ENCODE data around the gene PRKAG2. TPM values are rescaled to one million over a fixed set of nuclear protein-coding genes. Genes with fewer than 3 reads are reported as not detected.

The PRKAG2 gene
- total and polyA plus RNA-seq, 4 donors: 3.6 to 25.1 (median 16.8) TPM

DNA sequence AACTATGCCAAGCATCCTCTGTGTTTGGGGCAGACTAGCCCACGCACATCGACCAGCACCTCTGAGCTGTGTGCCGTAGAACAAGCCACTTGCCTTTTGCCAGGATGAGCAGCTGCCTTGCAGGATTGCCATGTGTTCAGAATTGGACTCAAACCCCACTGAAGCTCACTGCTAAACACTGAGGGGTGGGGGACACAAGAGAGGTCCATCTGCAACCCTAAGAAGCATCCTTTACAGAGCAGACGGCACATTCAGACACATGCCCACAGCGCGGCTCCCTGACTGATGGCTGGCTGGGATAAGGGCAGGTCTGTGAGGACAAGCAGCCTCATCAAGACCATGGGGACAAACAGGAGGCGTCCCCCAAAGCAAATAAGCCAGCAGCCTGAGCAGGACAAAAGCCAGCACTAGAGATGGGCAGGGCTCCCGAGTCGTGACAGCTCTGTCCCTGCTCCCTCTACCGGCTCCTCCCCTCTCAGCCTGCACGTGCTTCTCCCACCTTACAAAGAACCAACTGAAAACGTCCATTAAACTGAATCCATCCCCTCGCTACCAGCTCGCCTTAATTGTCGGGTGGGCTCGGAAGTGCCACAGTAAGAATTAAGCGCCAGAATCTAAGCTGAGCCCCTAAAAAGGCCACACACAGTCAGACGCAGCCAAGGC, 114.2 kb downstream of the PRKAG2 start:
- no peaks in the 10 kb centered on the region for H3K9me3 ChIP-seq (ENCODE audit: control insufficient read depth in 4 of 4, low read length in 3 of 4)

DNA sequence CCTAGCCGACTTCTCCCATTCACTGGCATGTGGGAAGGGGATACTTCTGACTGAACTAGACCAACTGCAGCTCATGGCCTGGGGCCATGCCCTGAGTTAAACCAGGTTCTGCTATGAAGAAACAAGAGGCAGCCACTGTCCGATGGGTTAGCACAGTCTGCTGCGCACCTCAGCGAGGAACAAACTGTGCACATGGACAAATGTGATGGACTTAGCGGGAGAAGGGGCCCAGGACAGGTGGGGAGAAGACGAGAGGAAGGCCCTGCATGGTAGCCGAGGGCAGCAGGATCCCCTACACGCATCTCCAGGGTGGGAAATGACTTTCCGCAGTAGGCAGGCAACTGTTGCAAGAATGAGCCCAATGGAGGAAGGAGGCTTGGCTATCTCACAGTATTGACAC, 115.0 kb downstream of the PRKAG2 start:
- TF ChIP-seq, protein P1, sequence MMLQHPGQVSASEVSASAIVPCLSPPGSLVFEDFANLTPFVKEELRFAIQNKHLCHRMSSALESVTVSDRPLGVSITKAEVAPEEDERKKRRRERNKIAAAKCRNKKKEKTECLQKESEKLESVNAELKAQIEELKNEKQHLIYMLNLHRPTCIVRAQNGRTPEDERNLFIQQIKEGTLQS (IDR thresholded peaks at IDR 0.05): no peak
- TF ChIP-seq RXRA (IDR thresholded peaks at IDR 0.05): no peak
- WGBS: 97% methylated on average over 9 of the region's 9 CpGs
- no peak for DNase-seq (ENCODE audit: low spot score)
- no peak overlapping the region for H3K4me3 ChIP-seq (ENCODE audit: low read depth in 1 of 3, low read length in 3 of 3)
- peaks cover 0 to 2% (median under 1%) of the 10 kb centered on the region in 4 donors for H3K4me1 ChIP-seq (ENCODE audit: control insufficient read depth in 4 of 4, insufficient read depth in 4 of 4, low read length in 3 of 4)
- no peaks in the 10 kb centered on the region for H3K9me3 ChIP-seq (ENCODE audit: control insufficient read depth in 4 of 4, low read length in 3 of 4)
- no peak overlapping the region for H3K27ac ChIP-seq (ENCODE audit: low read depth in 1 of 2, low read length in 2 of 2)
- H3K27me3 ChIP-seq (ENCODE audit: control insufficient read depth in 4 of 4, insufficient read depth in 4 of 4, low read length in 3 of 4): no peaks in the 10 kb centered on the region
- no peak overlapping the region for H3K9ac ChIP-seq (ENCODE audit: low read depth in 1 of 2, low read length in 2 of 2)
- H3K36me3 ChIP-seq (ENCODE audit: control insufficient read depth in 4 of 4, insufficient read depth in 3 of 4, low read depth in 1 of 4, low read length in 3 of 4): peaks cover 0 to 8% (median 5%) of the 10 kb centered on the region in 4 donors

More for the DNA sequence above, 114.2 kb downstream of the PRKAG2 start:
- no peak overlapping the region for H3K27ac ChIP-seq (ENCODE audit: low read depth in 1 of 2, low read length in 2 of 2)
- TF ChIP-seq RAD21 (IDR thresholded peaks at IDR 0.05) (no peak), TAF1 (conservative IDR thresholded peaks at IDR 0.05) (no peak), FOXA2 (IDR thresholded peaks at IDR 0.05) (no peak), GABPA (IDR thresholded peaks at IDR 0.05 in 1 of 2, conservative IDR thresholded peaks at IDR 0.05 in 1 of 2) (no peak), JUND (IDR thresholded peaks at IDR 0.05) (no peak), NR2F2 (IDR thresholded peaks at IDR 0.05) (no peak), RXRA (IDR thresholded peaks at IDR 0.05) (no peak)
- TF ChIP-seq, protein P1 (IDR thresholded peaks at IDR 0.05): no peak
- DNase-seq (ENCODE audit: low spot score): no peak
- no peak overlapping the region for H3K4me3 ChIP-seq (ENCODE audit: low read depth in 1 of 3, low read length in 3 of 3)
- no peak overlapping the region for H3K9ac ChIP-seq (ENCODE audit: low read depth in 1 of 2, low read length in 2 of 2)
- peaks cover 0 to 8% (median 6%) of the 10 kb centered on the region in 4 donors for H3K36me3 ChIP-seq (ENCODE audit: control insufficient read depth in 4 of 4, insufficient read depth in 3 of 4, low read depth in 1 of 4, low read length in 3 of 4)
- 90% methylated on average over 18 of the region's 18 CpGs for WGBS
- peaks cover 0 to 2% (median 0%) of the 10 kb centered on the region in 4 donors for H3K4me1 ChIP-seq (ENCODE audit: control insufficient read depth in 4 of 4, insufficient read depth in 4 of 4, low read length in 3 of 4)
- no peaks in the 10 kb centered on the region for H3K27me3 ChIP-seq (ENCODE audit: control insufficient read depth in 4 of 4, insufficient read depth in 4 of 4, low read length in 3 of 4)

DNA sequence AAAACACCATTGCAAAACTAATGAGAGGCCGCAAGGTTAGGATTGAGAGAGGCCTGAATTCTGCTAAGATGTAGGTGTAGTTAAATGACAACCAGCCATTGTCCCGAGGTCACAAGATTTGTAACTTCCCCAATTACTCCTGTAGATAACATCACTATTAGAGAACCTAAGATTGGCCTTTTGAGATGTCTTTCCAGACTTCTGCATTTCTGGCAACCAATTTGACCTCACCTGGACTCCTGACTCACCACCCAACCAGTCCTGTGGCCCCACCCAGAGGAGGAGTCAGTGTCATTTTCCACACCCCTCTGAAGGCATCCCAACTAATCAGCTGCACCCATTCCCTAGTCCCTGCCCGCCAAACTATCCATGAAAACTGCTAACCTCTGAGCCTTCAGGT, 115.7 kb downstream of the PRKAG2 start:
- H3K27ac ChIP-seq (ENCODE audit: low read depth in 1 of 2, low read length in 2 of 2): no peak overlapping the region
- H3K27me3 ChIP-seq (ENCODE audit: control insufficient read depth in 4 of 4, insufficient read depth in 4 of 4, low read length in 3 of 4): no peaks in the 10 kb centered on the region
- 84% methylated on average over 3 of the region's 3 CpGs for whole genome bisulfite sequencing
- no peaks in the 10 kb centered on the region for H3K9me3 ChIP-seq (ENCODE audit: control insufficient read depth in 4 of 4, low read length in 3 of 4)
- TF ChIP-seq SP1 (IDR thresholded peaks at IDR 0.05) (no peak), GABPA (IDR thresholded peaks at IDR 0.05 in 1 of 2, conservative IDR thresholded peaks at IDR 0.05 in 1 of 2) (no peak), EGR1 (IDR thresholded peaks at IDR 0.05; ENCODE audit: low read depth in 2 of 2) (no peak)
- TF ChIP-seq, protein P2, sequence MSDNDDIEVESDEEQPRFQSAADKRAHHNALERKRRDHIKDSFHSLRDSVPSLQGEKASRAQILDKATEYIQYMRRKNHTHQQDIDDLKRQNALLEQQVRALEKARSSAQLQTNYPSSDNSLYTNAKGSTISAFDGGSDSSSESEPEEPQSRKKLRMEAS (IDR thresholded peaks at IDR 0.05): no peak
- TF ChIP-seq, protein P3, sequence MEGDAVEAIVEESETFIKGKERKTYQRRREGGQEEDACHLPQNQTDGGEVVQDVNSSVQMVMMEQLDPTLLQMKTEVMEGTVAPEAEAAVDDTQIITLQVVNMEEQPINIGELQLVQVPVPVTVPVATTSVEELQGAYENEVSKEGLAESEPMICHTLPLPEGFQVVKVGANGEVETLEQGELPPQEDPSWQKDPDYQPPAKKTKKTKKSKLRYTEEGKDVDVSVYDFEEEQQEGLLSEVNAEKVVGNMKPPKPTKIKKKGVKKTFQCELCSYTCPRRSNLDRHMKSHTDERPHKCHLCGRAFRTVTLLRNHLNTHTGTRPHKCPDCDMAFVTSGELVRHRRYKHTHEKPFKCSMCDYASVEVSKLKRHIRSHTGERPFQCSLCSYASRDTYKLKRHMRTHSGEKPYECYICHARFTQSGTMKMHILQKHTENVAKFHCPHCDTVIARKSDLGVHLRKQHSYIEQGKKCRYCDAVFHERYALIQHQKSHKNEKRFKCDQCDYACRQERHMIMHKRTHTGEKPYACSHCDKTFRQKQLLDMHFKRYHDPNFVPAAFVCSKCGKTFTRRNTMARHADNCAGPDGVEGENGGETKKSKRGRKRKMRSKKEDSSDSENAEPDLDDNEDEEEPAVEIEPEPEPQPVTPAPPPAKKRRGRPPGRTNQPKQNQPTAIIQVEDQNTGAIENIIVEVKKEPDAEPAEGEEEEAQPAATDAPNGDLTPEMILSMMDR (IDR thresholded peaks at IDR 0.05; ENCODE audit: low read depth, low read length, missing input control): no peak
- TF ChIP-seq, protein P1 (IDR thresholded peaks at IDR 0.05): no peak
- TF ChIP-seq, protein P4, sequence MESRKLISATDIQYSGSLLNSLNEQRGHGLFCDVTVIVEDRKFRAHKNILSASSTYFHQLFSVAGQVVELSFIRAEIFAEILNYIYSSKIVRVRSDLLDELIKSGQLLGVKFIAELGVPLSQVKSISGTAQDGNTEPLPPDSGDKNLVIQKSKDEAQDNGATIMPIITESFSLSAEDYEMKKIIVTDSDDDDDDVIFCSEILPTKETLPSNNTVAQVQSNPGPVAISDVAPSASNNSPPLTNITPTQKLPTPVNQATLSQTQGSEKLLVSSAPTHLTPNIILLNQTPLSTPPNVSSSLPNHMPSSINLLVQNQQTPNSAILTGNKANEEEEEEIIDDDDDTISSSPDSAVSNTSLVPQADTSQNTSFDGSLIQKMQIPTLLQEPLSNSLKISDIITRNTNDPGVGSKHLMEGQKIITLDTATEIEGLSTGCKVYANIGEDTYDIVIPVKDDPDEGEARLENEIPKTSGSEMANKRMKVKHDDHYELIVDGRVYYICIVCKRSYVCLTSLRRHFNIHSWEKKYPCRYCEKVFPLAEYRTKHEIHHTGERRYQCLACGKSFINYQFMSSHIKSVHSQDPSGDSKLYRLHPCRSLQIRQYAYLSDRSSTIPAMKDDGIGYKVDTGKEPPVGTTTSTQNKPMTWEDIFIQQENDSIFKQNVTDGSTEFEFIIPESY (IDR thresholded peaks at IDR 0.05): no peak
- DNase-seq (ENCODE audit: low spot score): no peak
- H3K4me1 ChIP-seq (ENCODE audit: control insufficient read depth in 4 of 4, insufficient read depth in 4 of 4, low read length in 3 of 4): peaks cover 0 to 2% (median under 1%) of the 10 kb centered on the region in 4 donors
- H3K9ac ChIP-seq (ENCODE audit: low read depth in 1 of 2, low read length in 2 of 2): no peak overlapping the region
- H3K4me3 ChIP-seq (ENCODE audit: low read depth in 1 of 3, low read length in 3 of 3): no peak overlapping the region
- H3K36me3 ChIP-seq (ENCODE audit: control insufficient read depth in 4 of 4, insufficient read depth in 3 of 4, low read depth in 1 of 4, low read length in 3 of 4): peaks cover 0 to 4% (median under 1%) of the 10 kb centered on the region in 4 donors
